ENCODE results near the gene TENM4. TPM values are rescaled to one million over a fixed set of nuclear protein-coding genes. Genes with fewer than 3 reads are reported as not detected.
A peak's percentile ranks its signal among the peaks of the same experiment; 100 is the strongest.

Gene TENM4
- total and polyA plus RNA-seq, 10 of the 15 experiments (the other 5 are each of a cell fraction or from before 2014, with no cell fraction given), result 0.03 to 0.12 (median 0.06) TPM; not detected in 7

GRCh38 chr11:78768971-78769370 is 671.9 kb downstream of the TENM4 start (continued):
- TF ChIP-seq ZBTB40 (IDR thresholded peaks at IDR 0.05; ENCODE audit: borderline replicate concordance) (no peak), YBX1 (IDR thresholded peaks at IDR 0.05) (no peak), MYB (IDR thresholded peaks at IDR 0.05; ENCODE audit: borderline replicate concordance, low read depth, low read length) (no peak), SREBF2 (IDR thresholded peaks at IDR 0.05; ENCODE audit: low read length) (no peak), SMAD1 (IDR thresholded peaks at IDR 0.05; ENCODE audit: low read depth, partially characterized antibody) (no peak)

- ChIA-PET CTCF (no interaction called here), SMC1A (ENCODE audit: uncharacterized antibody, unreplicated experiment) (no interaction called here), POLR2A (no interaction called here), RAD21 (ENCODE audit: unreplicated experiment) (no interaction called here)
- FAIRE-seq (no peak), DNase-seq (ENCODE audit: low read depth, low spot score) (no peak), ATAC-seq (no peak)
- Histone ChIP-seq H4K20me1 (ENCODE audit: control insufficient read depth, insufficient read depth) (no peaks in the 10 kb centered on the region), H3K9ac (ENCODE audit: control insufficient read depth, insufficient read depth, low read length) (no peak overlapping the region), H2AFZ (ENCODE audit: control insufficient read depth, low read depth, low read length) (no peak overlapping the region), H3K79me2 (ENCODE audit: control insufficient read depth, insufficient read depth, low read length) (no peaks in the 10 kb centered on the region), H3K4me2 (ENCODE audit: control insufficient read depth, insufficient read depth) (no peak overlapping the region), H3K27ac (ENCODE audit: control insufficient read depth, insufficient read depth) (no peak overlapping the region), H3K4me3 (no peak overlapping the region), H3K36me3 (ENCODE audit: control insufficient read depth in 2 of 2, insufficient read depth in 2 of 2, low read length in 1 of 2) (no peaks in the 10 kb centered on the region), H3K27me3 (replicated peaks in 1 of 2; ENCODE audit: control insufficient read depth in 2 of 2, insufficient read depth in 2 of 2, low read length in 1 of 2) (no peaks in the 10 kb centered on the region; a peak in 2 of 4 replicates), H3K9me3 (replicated peaks; ENCODE audit: control insufficient read depth, insufficient read depth, low read length) (no peaks in the 10 kb centered on the region), H3K4me1 (ENCODE audit: control insufficient read depth, insufficient read depth, low read length) (no peaks in the 10 kb centered on the region)
- intact Hi-C loops (cut with micrococcal nuclease; ENCODE audit: unreplicated experiment), result no loop called here
- peak; percentile 55; the same call in 1 of the 2 replicates for TF ChIP-seq REST (IDR thresholded peaks at IDR 0.05; ENCODE audit: low read depth, low read length)
- TF ChIP-seq PRDM15 (CRISPR knock-in tag; IDR thresholded peaks at IDR 0.05), result no peak
- no peak for TF ChIP-seq RAD21 (IDR thresholded peaks at IDR 0.05; ENCODE audit: insufficient read depth, low read depth, low read length)
- WGBS (ENCODE audit: insufficient coverage, insufficient replicate concordance, low lambda C conversion rate, missing lambda C conversion rate), result 11% methylated on average over 3 of the region's 3 CpGs
- BruUV-seq (replicated peaks), result no TSS peak
- in situ Hi-C loops (cut with MboI), result no loop called here
Measured at GRCh38 chr11:78768345-78768744, 672.5 kb downstream of the TENM4 start.
